ENCODE data around the gene NR4A1.

NR4A1 gene

GRCh38 chr12:52070185-52070925 lies 19.1 kb downstream of the NR4A1 start:
- in situ Hi-C loops (cut with HindIII; ENCODE audit: low pct_unique_long_range_greater_than_20kb, low sequenced_read_pairs): no loop called here
- DNase-seq (ENCODE audit: low read depth in 1 of 2, low spot score in 1 of 2): peak in 1 of 2 experiments; percentile 42
- TF ChIP-seq JUND (IDR thresholded peaks at IDR 0.05; ENCODE audit: low read depth): no peak

- in situ Hi-C loops (cut with HindIII; ENCODE audit: low pct_unique_long_range_greater_than_20kb, low sequenced_read_pairs): no loop called here
- no peak for TF ChIP-seq JUND (IDR thresholded peaks at IDR 0.05; ENCODE audit: low read depth)
- DNase-seq (ENCODE audit: low read depth in 1 of 2, low spot score in 1 of 2): peak in 1 of 2 experiments; percentile 42
Observed at GRCh38 chr12:52073531-52074381, 22.5 kb downstream of the NR4A1 start.

GRCh38 chr12:52074971-52075724 lies 23.9 kb downstream of the NR4A1 start:
- in situ Hi-C loops (cut with HindIII; ENCODE audit: low pct_unique_long_range_greater_than_20kb, low sequenced_read_pairs): no loop called here
- DNase-seq (ENCODE audit: low read depth in 1 of 2, low spot score in 1 of 2): peak in 1 of 2 experiments; percentile 39
- no peak for TF ChIP-seq JUND (IDR thresholded peaks at IDR 0.05; ENCODE audit: low read depth)

- in situ Hi-C loops (cut with HindIII; ENCODE audit: low pct_unique_long_range_greater_than_20kb, low sequenced_read_pairs): no loop called here
- TF ChIP-seq JUND (IDR thresholded peaks at IDR 0.05; ENCODE audit: low read depth): no peak
- DNase-seq (ENCODE audit: low read depth in 1 of 2, low spot score in 1 of 2): no peak
Observed at GRCh38 chr12:52076811-52077210, 25.6 kb downstream of the NR4A1 start.

GRCh38 chr12:52078276-52078675 lies 27.0 kb downstream of the NR4A1 start:
- TF ChIP-seq JUND (IDR thresholded peaks at IDR 0.05; ENCODE audit: low read depth): no peak
- DNase-seq (ENCODE audit: low read depth in 1 of 2, low spot score in 1 of 2): no peak

GRCh38 chr12:52079576-52080402 lies 28.5 kb downstream of the NR4A1 start, which contains the start of gene SMIM41:
Gene SMIM41 (plus strand): TSS chr12:52079704. CDS start chr12:52079780, 76 bp downstream.
- no peak for TF ChIP-seq JUND (IDR thresholded peaks at IDR 0.05; ENCODE audit: low read depth)
- in situ Hi-C loops (cut with HindIII; ENCODE audit: low pct_unique_long_range_greater_than_20kb, low sequenced_read_pairs): no loop called here

More at GRCh38 chr12:52078276-52078675, 27.0 kb downstream of the NR4A1 start:
- in situ Hi-C loops (cut with HindIII; ENCODE audit: low pct_unique_long_range_greater_than_20kb, low sequenced_read_pairs): no loop called here

GRCh38 chr12:52080403-52081251 lies 29.4 kb downstream of the NR4A1 start:
- in situ Hi-C loops (cut with HindIII; ENCODE audit: low pct_unique_long_range_greater_than_20kb, low sequenced_read_pairs): no loop called here
- DNase-seq (ENCODE audit: low read depth in 1 of 2, low spot score in 1 of 2): no peak
- no peak for TF ChIP-seq JUND (IDR thresholded peaks at IDR 0.05; ENCODE audit: low read depth)

More at GRCh38 chr12:52079576-52080402, 28.5 kb downstream of the NR4A1 start, which contains the start of gene SMIM41:
- DNase-seq (ENCODE audit: low read depth in 1 of 2, low spot score in 1 of 2): no peak

- no peak for TF ChIP-seq JUND (IDR thresholded peaks at IDR 0.05; ENCODE audit: low read depth)
- in situ Hi-C loops (cut with HindIII; ENCODE audit: low pct_unique_long_range_greater_than_20kb, low sequenced_read_pairs): no loop called here
- DNase-seq (ENCODE audit: low read depth in 1 of 2, low spot score in 1 of 2): no peak
Observed at GRCh38 chr12:52081263-52081733, 30.1 kb downstream of the NR4A1 start.

GRCh38 chr12:52082026-52082668 lies 30.9 kb downstream of the NR4A1 start:
- in situ Hi-C loops (cut with HindIII; ENCODE audit: low pct_unique_long_range_greater_than_20kb, low sequenced_read_pairs): no loop called here
- no peak for TF ChIP-seq JUND (IDR thresholded peaks at IDR 0.05; ENCODE audit: low read depth)
- DNase-seq (ENCODE audit: low read depth in 1 of 2, low spot score in 1 of 2): no peak

- TF ChIP-seq JUND (IDR thresholded peaks at IDR 0.05; ENCODE audit: low read depth): no peak
- in situ Hi-C loops (cut with HindIII; ENCODE audit: low pct_unique_long_range_greater_than_20kb, low sequenced_read_pairs): no loop called here
- no peak for DNase-seq (ENCODE audit: low read depth in 1 of 2, low spot score in 1 of 2)
Observed at GRCh38 chr12:52082669-52082987, 31.4 kb downstream of the NR4A1 start.

Data from T47D (cell line).